K562 (cell line): Measurements from ENCODE around the gene RPS23.

ENCODE experiments used
- CCAR2 ChIP-seq: fragments of 200-400 bp; formaldehyde crosslinking; IDR thresholded peaks from 2 replicates; pipeline ENCODE4 v1.6.1; 2017; ENCODE audit warnings: mild to moderate bottlenecking, low read depth, low read length
- CEBPB ChIP-seq: fragments of 450-650 bp; IDR thresholded peaks from 2 replicates; pipeline ENCODE4 v1.6.1; 2016; ENCODE audit warnings: missing genetic modification characterization, missing compliant biosample characterization
- EP300 ChIP-seq: IDR thresholded peaks from 2 replicates; pipeline ENCODE4 v1.6.1; 2012; ENCODE audit warnings: low read length, improper control_type of control experiment
- MEF2A ChIP-seq: IDR thresholded peaks from 2 replicates; pipeline ENCODE4 v1.6.1; 2011; ENCODE audit warnings: low read depth, mild to moderate bottlenecking, low read length, moderate library complexity; ENCODE audit not compliant: control insufficient read depth
- POLR2A ChIP-seq: fragments of 450-650 bp; conservative IDR thresholded peaks from 2 replicates; pipeline ENCODE4 v1.6.1; 2016
- RBM17 ChIP-seq: fragments of 200-400 bp; formaldehyde crosslinking; IDR thresholded peaks from 2 replicates; pipeline ENCODE4 v1.6.1; 2017; ENCODE audit warnings: low read depth, mild to moderate bottlenecking, low read length, borderline replicate concordance
- RFX5 ChIP-seq: IDR thresholded peaks from 2 replicates; pipeline ENCODE4 v1.6.1; 2011; ENCODE audit warnings: low read depth, mild to moderate bottlenecking, improper control_type of control experiment, low read length
- SAP30 ChIP-seq: fragments of 200-600 bp; sonication (generic); IDR thresholded peaks from 2 replicates; pipeline ENCODE4 v1.6.1; 2012; ENCODE audit warnings: borderline replicate concordance, low read depth, mild to moderate bottlenecking, moderate library complexity, low read length, control low read depth, inconsistent platforms; ENCODE audit not compliant: insufficient read depth, poor library complexity, severe bottlenecking
- TOE1 ChIP-seq, 2 experiments: fragments of 450-650 bp in 1 of 2; sonication (generic) in 1 of 2; formaldehyde crosslinking in 1 of 2; IDR thresholded peaks; 2 replicates each; pipeline versions ENCODE4 v1.7.1 to v1.8.0; 2016 to 2022; ENCODE audit warnings: borderline replicate concordance in 2 of 2, mild to moderate bottlenecking in 2 of 2, antibody characterized with exemption in 1 of 2, inconsistent platforms in 1 of 2, low read depth in 1 of 2, missing genetic modification reagents in 1 of 2, moderate library complexity in 1 of 2
- YBX1 ChIP-seq: fragments of 450-650 bp; IDR thresholded peaks from 2 replicates; pipeline ENCODE4 v1.7.1; 2016; ENCODE audit warnings: mild to moderate bottlenecking
- ZKSCAN1 ChIP-seq: fragments of 150-350 bp; IDR thresholded peaks from 2 replicates; pipeline ENCODE4 v1.6.1; 2016; ENCODE audit warnings: low read depth, low read length
- ZNF165 ChIP-seq: fragments of 250-450 bp; sonication (Bioruptor Pico); IDR thresholded peaks from 2 replicates; pipeline ENCODE4 v1.4.0; 2020; ENCODE audit warnings: borderline replicate concordance
- TF ChIP-seq, protein P1 (sequence below), 3 experiments: IDR thresholded peaks in 2 of 3; conservative IDR thresholded peaks in 1 of 3; 2 replicates each; pipeline ENCODE4 v1.5.1; 2011 to 2012; ENCODE audit warnings: low read length in 3 of 3, mild to moderate bottlenecking in 3 of 3, control low read depth in 2 of 3, improper control_type of control experiment in 1 of 3, inconsistent platforms in 1 of 3, low read depth in 1 of 3, mixed read lengths in 1 of 3, moderate library complexity in 1 of 3; ENCODE audit not compliant: insufficient read depth in 2 of 3
- TF ChIP-seq, protein P2 (sequence below): fragments of 250-450 bp; sonication (Bioruptor Pico); IDR thresholded peaks from 2 replicates; pipeline ENCODE4 v1.4.0; 2020; ENCODE audit warnings: mild to moderate bottlenecking, moderate library complexity, borderline replicate concordance

DNA sequence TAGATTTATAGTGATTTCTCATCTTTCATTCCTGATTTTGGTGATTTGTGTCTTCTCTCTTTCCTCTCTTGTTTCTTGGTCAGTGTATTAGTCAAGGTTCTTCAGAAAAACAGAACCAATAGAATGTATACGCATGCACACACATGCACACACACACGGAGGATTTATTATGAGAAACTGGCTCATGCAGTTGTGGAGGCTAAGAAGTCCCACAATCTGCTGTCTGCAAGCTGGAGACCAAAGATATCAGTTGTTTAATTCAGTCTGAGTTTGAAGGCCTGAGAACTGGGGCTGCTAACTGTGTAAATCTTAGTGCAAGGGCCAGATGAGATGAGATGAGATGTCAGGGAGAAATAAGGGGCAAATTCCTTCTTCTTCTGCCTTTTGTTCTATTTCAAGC, 5.7 kb upstream of the RPS23 start:
- no peak for TF ChIP-seq YBX1
- TF ChIP-seq, protein P1, sequence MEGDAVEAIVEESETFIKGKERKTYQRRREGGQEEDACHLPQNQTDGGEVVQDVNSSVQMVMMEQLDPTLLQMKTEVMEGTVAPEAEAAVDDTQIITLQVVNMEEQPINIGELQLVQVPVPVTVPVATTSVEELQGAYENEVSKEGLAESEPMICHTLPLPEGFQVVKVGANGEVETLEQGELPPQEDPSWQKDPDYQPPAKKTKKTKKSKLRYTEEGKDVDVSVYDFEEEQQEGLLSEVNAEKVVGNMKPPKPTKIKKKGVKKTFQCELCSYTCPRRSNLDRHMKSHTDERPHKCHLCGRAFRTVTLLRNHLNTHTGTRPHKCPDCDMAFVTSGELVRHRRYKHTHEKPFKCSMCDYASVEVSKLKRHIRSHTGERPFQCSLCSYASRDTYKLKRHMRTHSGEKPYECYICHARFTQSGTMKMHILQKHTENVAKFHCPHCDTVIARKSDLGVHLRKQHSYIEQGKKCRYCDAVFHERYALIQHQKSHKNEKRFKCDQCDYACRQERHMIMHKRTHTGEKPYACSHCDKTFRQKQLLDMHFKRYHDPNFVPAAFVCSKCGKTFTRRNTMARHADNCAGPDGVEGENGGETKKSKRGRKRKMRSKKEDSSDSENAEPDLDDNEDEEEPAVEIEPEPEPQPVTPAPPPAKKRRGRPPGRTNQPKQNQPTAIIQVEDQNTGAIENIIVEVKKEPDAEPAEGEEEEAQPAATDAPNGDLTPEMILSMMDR (IDR thresholded peaks at IDR 0.05 in 2 of 3, conservative IDR thresholded peaks at IDR 0.05 in 1 of 3; ENCODE audit: insufficient read depth in 2 of 3, low read depth in 1 of 3, low read length in 3 of 3), result no peak
- TF ChIP-seq ZKSCAN1, result no peak
- no peak for TF ChIP-seq SAP30
- no peak for TF ChIP-seq ZNF165
- TF ChIP-seq POLR2A, result no peak
- no peak for TF ChIP-seq CCAR2
- TF ChIP-seq TOE1 (IDR thresholded peaks at IDR 0.05; ENCODE audit: borderline replicate concordance), result no peak
- no peak for TF ChIP-seq TOE1 (CRISPR knock-in tag; IDR thresholded peaks at IDR 0.05; ENCODE audit: borderline replicate concordance, low read depth)
- no peak for TF ChIP-seq CEBPB
- TF ChIP-seq RFX5, result no peak
- TF ChIP-seq RBM17, result no peak
- TF ChIP-seq MEF2A, result no peak
- TF ChIP-seq, protein P2, sequence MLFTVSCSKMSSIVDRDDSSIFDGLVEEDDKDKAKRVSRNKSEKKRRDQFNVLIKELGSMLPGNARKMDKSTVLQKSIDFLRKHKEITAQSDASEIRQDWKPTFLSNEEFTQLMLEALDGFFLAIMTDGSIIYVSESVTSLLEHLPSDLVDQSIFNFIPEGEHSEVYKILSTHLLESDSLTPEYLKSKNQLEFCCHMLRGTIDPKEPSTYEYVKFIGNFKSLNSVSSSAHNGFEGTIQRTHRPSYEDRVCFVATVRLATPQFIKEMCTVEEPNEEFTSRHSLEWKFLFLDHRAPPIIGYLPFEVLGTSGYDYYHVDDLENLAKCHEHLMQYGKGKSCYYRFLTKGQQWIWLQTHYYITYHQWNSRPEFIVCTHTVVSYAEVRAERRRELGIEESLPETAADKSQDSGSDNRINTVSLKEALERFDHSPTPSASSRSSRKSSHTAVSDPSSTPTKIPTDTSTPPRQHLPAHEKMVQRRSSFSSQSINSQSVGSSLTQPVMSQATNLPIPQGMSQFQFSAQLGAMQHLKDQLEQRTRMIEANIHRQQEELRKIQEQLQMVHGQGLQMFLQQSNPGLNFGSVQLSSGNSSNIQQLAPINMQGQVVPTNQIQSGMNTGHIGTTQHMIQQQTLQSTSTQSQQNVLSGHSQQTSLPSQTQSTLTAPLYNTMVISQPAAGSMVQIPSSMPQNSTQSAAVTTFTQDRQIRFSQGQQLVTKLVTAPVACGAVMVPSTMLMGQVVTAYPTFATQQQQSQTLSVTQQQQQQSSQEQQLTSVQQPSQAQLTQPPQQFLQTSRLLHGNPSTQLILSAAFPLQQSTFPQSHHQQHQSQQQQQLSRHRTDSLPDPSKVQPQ (CRISPR knock-in tag), result no peak
- no peak for TF ChIP-seq EP300
